Measurements from ENCODE around the gene ZDHHC14. TPM values are rescaled to one million over a fixed set of nuclear protein-coding genes. Genes with fewer than 3 reads are reported as not detected.

The ZDHHC14 gene
- total and polyA plus RNA-seq, 8 donors: 8.2 to 33.2 (median 25.8) TPM

DNA sequence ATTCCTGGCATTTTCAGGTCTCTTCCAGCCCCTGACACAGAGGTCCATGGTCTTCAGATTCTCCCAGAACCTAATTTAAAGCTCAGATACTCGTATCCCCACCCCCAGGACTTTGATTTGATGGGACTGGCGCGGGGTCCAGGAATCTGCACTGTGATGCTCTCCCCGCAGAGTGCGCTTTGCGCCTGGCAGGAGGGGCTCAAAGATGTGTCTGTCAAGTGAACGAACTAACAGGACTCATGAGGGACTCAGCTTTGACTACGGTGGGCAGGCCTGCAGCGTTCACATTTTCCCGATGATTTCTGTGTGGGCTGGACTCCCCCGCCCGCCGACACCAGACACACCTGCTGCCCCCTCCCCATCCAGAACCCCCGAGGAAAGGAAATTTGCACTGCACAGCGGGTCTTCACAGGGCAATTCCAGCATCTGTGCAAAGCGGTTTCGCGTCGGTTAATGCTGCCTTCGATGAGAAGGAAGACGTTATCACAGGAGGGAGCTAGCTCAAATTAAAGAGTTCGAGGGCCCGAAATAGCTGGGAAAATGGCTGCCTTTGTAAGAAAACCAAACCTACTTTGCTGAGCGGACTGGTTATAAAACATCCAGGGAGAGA, 90.2 kb downstream of the ZDHHC14 start:
- Histone ChIP-seq H3K4me1 (no peaks in the 10 kb centered on the region), H3K27ac (no peak overlapping the region), H3K27me3 (no peaks in the 10 kb centered on the region), H3K9me3 (no peaks in the 10 kb centered on the region), H3K4me3 (no peak overlapping the region), H3K36me3 (no peaks in the 10 kb centered on the region)
- TF ChIP-seq, protein P1, sequence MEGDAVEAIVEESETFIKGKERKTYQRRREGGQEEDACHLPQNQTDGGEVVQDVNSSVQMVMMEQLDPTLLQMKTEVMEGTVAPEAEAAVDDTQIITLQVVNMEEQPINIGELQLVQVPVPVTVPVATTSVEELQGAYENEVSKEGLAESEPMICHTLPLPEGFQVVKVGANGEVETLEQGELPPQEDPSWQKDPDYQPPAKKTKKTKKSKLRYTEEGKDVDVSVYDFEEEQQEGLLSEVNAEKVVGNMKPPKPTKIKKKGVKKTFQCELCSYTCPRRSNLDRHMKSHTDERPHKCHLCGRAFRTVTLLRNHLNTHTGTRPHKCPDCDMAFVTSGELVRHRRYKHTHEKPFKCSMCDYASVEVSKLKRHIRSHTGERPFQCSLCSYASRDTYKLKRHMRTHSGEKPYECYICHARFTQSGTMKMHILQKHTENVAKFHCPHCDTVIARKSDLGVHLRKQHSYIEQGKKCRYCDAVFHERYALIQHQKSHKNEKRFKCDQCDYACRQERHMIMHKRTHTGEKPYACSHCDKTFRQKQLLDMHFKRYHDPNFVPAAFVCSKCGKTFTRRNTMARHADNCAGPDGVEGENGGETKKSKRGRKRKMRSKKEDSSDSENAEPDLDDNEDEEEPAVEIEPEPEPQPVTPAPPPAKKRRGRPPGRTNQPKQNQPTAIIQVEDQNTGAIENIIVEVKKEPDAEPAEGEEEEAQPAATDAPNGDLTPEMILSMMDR (IDR thresholded peaks at IDR 0.05): no peak
- DNase-seq (no peak), ATAC-seq (no peak)
- intact Hi-C loops (cut with DNase I): no loop called here

DNA sequence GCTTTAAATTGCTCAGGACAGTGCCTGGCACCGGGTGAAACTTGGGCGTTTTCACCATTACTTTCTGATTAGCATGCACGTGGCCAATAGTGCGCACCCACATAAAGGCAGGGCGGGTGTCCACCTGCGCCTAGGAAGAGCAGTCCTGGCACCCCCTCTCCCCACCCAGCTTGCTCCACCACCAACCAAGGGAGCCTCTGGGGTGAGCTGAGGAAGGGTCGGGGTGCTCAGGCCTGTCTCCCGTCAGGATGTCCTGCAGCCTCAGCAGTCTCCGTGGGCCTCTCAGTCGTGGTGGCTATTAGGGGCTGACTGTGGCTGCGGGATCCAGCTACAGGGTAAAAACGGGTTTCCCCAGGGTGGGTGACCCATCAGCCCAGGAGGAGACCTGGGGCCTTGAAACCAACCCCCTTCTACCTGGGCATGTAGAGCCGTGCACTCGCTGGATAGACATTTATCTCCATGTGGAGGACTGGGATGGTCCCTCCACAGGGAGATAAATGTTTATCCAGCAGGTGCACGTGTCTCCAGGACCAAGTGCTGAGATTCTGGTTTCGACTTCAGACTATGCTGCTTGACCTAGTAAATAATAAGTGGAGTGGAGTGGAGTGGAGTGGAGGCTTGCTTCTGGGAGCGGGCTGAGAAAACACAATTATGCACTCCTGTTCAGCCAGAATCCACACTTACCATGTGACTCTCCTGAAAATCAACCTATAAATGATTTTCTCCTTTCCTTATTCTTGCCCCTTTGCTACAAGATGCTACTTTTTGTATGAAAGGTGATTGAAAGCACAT, 91.1 kb downstream of the ZDHHC14 start:
- DNase-seq (peak in 1 of 4 donors; percentile 40), ATAC-seq (peak; percentile 91)
- Histone ChIP-seq H3K36me3 (no peaks in the 10 kb centered on the region), H3K9me3 (no peaks in the 10 kb centered on the region), H3K27ac (no peak overlapping the region), H3K27me3 (no peaks in the 10 kb centered on the region), H3K4me3 (no peak overlapping the region), H3K4me1 (no peaks in the 10 kb centered on the region)
- TF ChIP-seq, protein P1 (IDR thresholded peaks at IDR 0.05): no peak
- intact Hi-C loops (cut with DNase I): no loop called here

DNA sequence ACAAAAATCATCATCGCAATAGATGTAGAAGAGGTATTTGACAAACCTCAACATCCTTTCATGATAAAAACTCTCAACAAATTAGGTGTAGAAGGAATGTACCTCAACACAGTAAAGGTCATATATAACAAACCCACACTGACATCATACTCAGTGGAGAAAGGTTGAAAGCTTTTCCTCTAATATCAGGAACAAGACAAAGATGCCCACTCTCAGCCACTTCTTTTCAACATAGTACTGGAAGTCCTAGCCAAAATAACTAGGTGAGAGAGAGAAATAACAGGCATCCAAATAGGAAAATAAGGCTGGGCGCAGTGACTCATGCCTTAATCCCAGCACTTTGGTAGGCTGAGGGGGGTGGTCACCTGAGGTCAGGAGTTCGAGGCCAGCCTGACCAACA, 95.8 kb downstream of the ZDHHC14 start:
- no peaks in the 10 kb centered on the region for H3K9me3 ChIP-seq
- intact Hi-C loops (cut with DNase I): no loop called here
- no peaks in the 10 kb centered on the region for H3K4me1 ChIP-seq
- H3K36me3 ChIP-seq: no peaks in the 10 kb centered on the region
- no peak overlapping the region for H3K4me3 ChIP-seq
- DNase-seq (no peak), ATAC-seq (no peak)
- TF ChIP-seq, protein P1 (IDR thresholded peaks at IDR 0.05): no peak
- no peak overlapping the region for H3K27ac ChIP-seq
- no peaks in the 10 kb centered on the region for H3K27me3 ChIP-seq

DNA sequence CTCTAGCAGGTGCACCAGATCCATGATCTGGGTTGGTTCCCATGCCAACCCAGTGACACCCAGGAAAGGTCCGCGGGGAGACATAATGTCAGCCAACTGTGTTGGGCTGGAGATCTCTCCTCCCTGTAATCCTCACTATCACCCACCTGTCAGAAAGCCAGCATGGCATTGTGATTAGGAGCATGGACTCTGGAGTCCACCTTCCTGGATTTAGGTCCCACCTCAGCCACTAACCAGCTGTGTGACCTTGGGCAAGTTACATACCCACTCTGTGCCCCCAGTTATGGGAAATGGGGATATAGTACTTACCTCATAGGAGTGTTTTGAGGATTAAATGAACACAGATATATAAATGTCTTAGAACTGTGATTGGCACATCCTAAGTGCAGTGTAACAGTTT, 97.9 kb downstream of the ZDHHC14 start:
- no peaks in the 10 kb centered on the region for H3K9me3 ChIP-seq
- ATAC-seq: no peak

More for the DNA sequence above, 97.9 kb downstream of the ZDHHC14 start:
- no peak overlapping the region for H3K4me3 ChIP-seq
- H3K27me3 ChIP-seq: no peaks in the 10 kb centered on the region
- no peak overlapping the region for H3K27ac ChIP-seq
- intact Hi-C loops (cut with DNase I): no loop called here
- no peak for DNase-seq
- no peaks in the 10 kb centered on the region for H3K36me3 ChIP-seq
- TF ChIP-seq, protein P1 (IDR thresholded peaks at IDR 0.05): no peak
- no peaks in the 10 kb centered on the region for H3K4me1 ChIP-seq

All from left lung (tissue), 10 donors.